Activated CD4-positive, alpha-beta T cell treated with anti-CD3 and anti-CD28 coated beads for 36 hours (primary cell): ENCODE results near the gene NPAS2. TPM values are rescaled to one million over a fixed set of nuclear protein-coding genes. Genes with fewer than 3 reads are reported as not detected.

Experiments used
- ATAC-seq: fragments of 200-7000 bp; cut with Tn5 transposase; one replicate; pipeline ENCODE4 v1.10.0; 2021; ENCODE audit warnings: mild to moderate bottlenecking, moderate library complexity
- CTCF ChIA-PET: fragments of 350-600 bp; sonication (Branson Sonifier 250); formaldehyde crosslinking; loops from one replicate; lab custom pipeline; 2021; ENCODE audit warnings: antibody characterized with exemption; lab: Charles Lee
- POLR2A ChIA-PET: fragments of 350-600 bp; sonication (Branson Sonifier 250); formaldehyde crosslinking; loops from one replicate; lab custom pipeline; 2021; ENCODE audit warnings: antibody characterized with exemption, inconsistent platforms; lab: Charles Lee
- DNase-seq: peaks from one replicate; pipeline ENCODE4 v3.0.0-alpha.2; 2020
- H3K27ac Mint-ChIP-seq: one replicate; pipeline ENCODE4 v1.8.0; 2021; ENCODE audit warnings: mixed read lengths
- H3K27me3 Mint-ChIP-seq: one replicate; pipeline ENCODE4 v1.8.0; 2021; ENCODE audit warnings: mixed read lengths
- H3K36me3 Mint-ChIP-seq: one replicate; pipeline ENCODE4 v1.8.0; 2021; ENCODE audit warnings: low read depth, mixed read lengths
- H3K4me1 Mint-ChIP-seq: one replicate; pipeline ENCODE4 v1.8.0; 2021; ENCODE audit warnings: mixed read lengths
- H3K4me3 Mint-ChIP-seq: one replicate; pipeline ENCODE4 v1.8.0; 2021; ENCODE audit warnings: mild to moderate bottlenecking, moderate library complexity, mixed read lengths
- H3K9me3 Mint-ChIP-seq: one replicate; pipeline ENCODE4 v1.8.0; 2021; ENCODE audit warnings: low read depth, mixed read lengths
- intact Hi-C, 2 experiments: fragments of 100-400 bp; cut with DNase I in 1 of 2; cut with micrococcal nuclease in 1 of 2; formaldehyde crosslinking; loops; one replicate each; pipeline versions ENCODE4 v1.14.2 to v1.15.1; 2022 to 2024; cut with DNase I, micrococcal nuclease
- total RNA-seq, 2 experiments: library from RNA; stranded (reverse); gene quantifications; one replicate each; pipeline ENCODE4 v1.2.3, GENCODE V29; 2021

Gene NPAS2
- total RNA-seq, 2 experiments from 2014 or later, result 7.7 to 12.0 TPM

GRCh38 chr2:100799686-100800085 is 20.3 kb upstream of the NPAS2 start:
- H3K9me3 Mint-ChIP-seq, result no peaks in the 10 kb centered on the region
- no peaks in the 10 kb centered on the region for H3K4me1 Mint-ChIP-seq
- CTCF ChIA-PET, result interaction anchor here (0.8 kb wide), 1 partner anchor 65 kb away, joined by 3 read pairs; no protein-coding TSS in a partner anchor
- no peak for ATAC-seq
- no peaks in the 10 kb centered on the region for H3K36me3 Mint-ChIP-seq
- H3K27ac Mint-ChIP-seq, result no peak overlapping the region
- DNase-seq, result no peak
- no peak overlapping the region for H3K4me3 Mint-ChIP-seq
- POLR2A ChIA-PET, result no interaction called here
- no peaks in the 10 kb centered on the region for H3K27me3 Mint-ChIP-seq
- intact Hi-C loops, result no loop called here

GRCh38 chr2:100800915-100801314 is 19.0 kb upstream of the NPAS2 start:
- CTCF ChIA-PET, result interaction anchor here (0.8 kb wide), 1 partner anchor 13 kb away, joined by 3 read pairs; no protein-coding TSS in a partner anchor
- no peak overlapping the region for H3K4me3 Mint-ChIP-seq
- intact Hi-C loops, result no loop called here
- DNase-seq (no peak), ATAC-seq (no peak)
- H3K9me3 Mint-ChIP-seq, result no peaks in the 10 kb centered on the region
- no peak overlapping the region for H3K27ac Mint-ChIP-seq
- no peaks in the 10 kb centered on the region for H3K4me1 Mint-ChIP-seq
- H3K36me3 Mint-ChIP-seq, result no peaks in the 10 kb centered on the region
- POLR2A ChIA-PET, result no interaction called here
- no peaks in the 10 kb centered on the region for H3K27me3 Mint-ChIP-seq

DNA sequence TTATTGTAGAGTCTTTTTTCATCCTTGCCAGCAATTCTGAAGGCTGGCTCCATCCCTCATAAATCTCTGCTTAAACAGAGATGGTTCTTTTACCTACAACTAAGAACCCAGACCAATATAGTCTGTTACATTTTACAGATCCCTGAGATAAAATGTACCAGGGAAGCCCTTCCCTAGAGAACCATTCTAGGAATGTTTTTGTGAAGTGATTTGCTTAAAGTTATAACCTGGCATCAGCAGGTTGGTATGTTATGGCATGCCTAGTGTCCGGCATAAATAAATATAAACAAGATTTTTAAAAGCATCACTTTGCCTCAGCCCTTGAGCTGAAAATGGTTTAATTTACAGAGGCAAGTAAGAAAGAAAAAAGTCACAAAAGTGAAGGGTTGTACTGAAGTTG is 18.5 kb upstream of the NPAS2 start:
- POLR2A ChIA-PET, result interaction anchor here (0.6 kb wide), 1 partner anchor 1256 kb away, joined by 3 read pairs; no protein-coding TSS in a partner anchor
- no peaks in the 10 kb centered on the region for H3K4me1 Mint-ChIP-seq
- H3K9me3 Mint-ChIP-seq, result no peaks in the 10 kb centered on the region
- CTCF ChIA-PET, result interaction anchor here (0.8 kb wide), 1 partner anchor 12 kb away, joined by 3 read pairs; no protein-coding TSS in a partner anchor
- H3K36me3 Mint-ChIP-seq, result no peaks in the 10 kb centered on the region
- no peaks in the 10 kb centered on the region for H3K27me3 Mint-ChIP-seq
- intact Hi-C loops, result no loop called here
- no peak overlapping the region for H3K27ac Mint-ChIP-seq
- DNase-seq, result no peak
- ATAC-seq, result no peak
- no peak overlapping the region for H3K4me3 Mint-ChIP-seq

DNA sequence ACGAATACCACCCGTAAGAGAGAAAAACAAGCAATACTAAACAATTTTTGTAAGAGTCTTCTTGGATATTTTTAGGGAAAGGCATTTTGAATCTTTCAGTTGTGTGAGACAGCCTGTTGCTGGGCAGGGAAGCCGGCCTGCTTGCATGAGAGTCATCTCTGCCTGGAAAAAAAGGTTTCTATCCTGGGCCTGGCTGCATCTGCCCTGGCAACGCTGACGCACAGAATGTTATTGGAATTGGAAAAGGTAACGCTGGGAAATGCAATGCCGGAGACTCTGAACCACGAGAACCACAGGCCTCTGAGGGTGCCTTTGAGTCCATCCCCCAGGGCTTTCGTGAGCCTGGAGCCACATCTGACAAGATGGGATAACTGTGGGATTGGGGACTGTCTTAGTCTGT is 17.9 kb upstream of the NPAS2 start:
- H3K27me3 Mint-ChIP-seq, result no peaks in the 10 kb centered on the region
- CTCF ChIA-PET, result no interaction called here

DNA sequence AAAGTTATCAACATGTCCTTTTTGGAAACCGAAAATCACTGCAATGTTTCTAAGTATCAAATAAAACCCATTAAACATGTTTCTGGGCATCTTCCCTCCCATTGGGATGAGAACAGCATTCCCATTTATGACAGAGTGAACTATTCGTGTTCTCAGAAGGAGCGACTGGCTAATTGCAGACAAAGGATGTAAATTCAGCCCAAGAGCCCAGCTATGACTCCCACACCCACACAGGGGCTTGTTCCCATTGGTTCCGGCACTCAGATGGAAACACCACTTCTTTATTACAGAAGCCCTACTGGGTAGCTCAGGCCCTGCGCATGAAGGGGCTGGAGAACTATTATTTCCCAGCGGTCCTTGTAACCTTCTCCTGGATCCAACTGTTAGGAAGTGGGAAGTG is 16.6 kb upstream of the NPAS2 start:
- POLR2A ChIA-PET, result no interaction called here
- H3K9me3 Mint-ChIP-seq, result no peaks in the 10 kb centered on the region
- no peak overlapping the region for H3K4me3 Mint-ChIP-seq
- intact Hi-C loops, result no loop called here
- ATAC-seq (no peak), DNase-seq (no peak)
- CTCF ChIA-PET, result no interaction called here
- no peaks in the 10 kb centered on the region for H3K36me3 Mint-ChIP-seq
- H3K27ac Mint-ChIP-seq, result no peak overlapping the region
- no peaks in the 10 kb centered on the region for H3K4me1 Mint-ChIP-seq
- no peaks in the 10 kb centered on the region for H3K27me3 Mint-ChIP-seq

More for the DNA sequence above, 17.9 kb upstream of the NPAS2 start:
- H3K9me3 Mint-ChIP-seq, result no peaks in the 10 kb centered on the region
- intact Hi-C loops, result no loop called here
- ATAC-seq (no peak), DNase-seq (no peak)
- H3K4me3 Mint-ChIP-seq, result no peak overlapping the region
- H3K27ac Mint-ChIP-seq, result no peak overlapping the region
- no peaks in the 10 kb centered on the region for H3K36me3 Mint-ChIP-seq
- no peaks in the 10 kb centered on the region for H3K4me1 Mint-ChIP-seq
- POLR2A ChIA-PET, result interaction anchor here (0.6 kb wide), 1 partner anchor 1255 kb away, joined by 3 read pairs; no protein-coding TSS in a partner anchor

- H3K36me3 Mint-ChIP-seq, result no peaks in the 10 kb centered on the region
- no peak overlapping the region for H3K4me3 Mint-ChIP-seq
- no peak for ATAC-seq
- H3K4me1 Mint-ChIP-seq, result no peaks in the 10 kb centered on the region
- ChIA-PET CTCF (interaction anchor here (0.6 to 0.7 kb wide), 2 partner anchors 65 to 201 kb away, joined by 3 read pairs; no protein-coding TSS in a partner anchor), POLR2A (no interaction called here)
- no peak for DNase-seq
- H3K9me3 Mint-ChIP-seq, result no peaks in the 10 kb centered on the region
- no peaks in the 10 kb centered on the region for H3K27me3 Mint-ChIP-seq
- H3K27ac Mint-ChIP-seq, result no peak overlapping the region
- intact Hi-C loops, result no loop called here
Observed at GRCh38 chr2:100806550-100806949, 13.4 kb upstream of the NPAS2 start.

GRCh38 chr2:100807707-100808106 is 12.2 kb upstream of the NPAS2 start:
- ATAC-seq (no peak), DNase-seq (no peak)
- no peak overlapping the region for H3K4me3 Mint-ChIP-seq
- H3K9me3 Mint-ChIP-seq, result no peaks in the 10 kb centered on the region
- ChIA-PET POLR2A (no interaction called here), CTCF (no interaction called here)
- H3K27me3 Mint-ChIP-seq, result no peaks in the 10 kb centered on the region
- no peaks in the 10 kb centered on the region for H3K36me3 Mint-ChIP-seq
- H3K4me1 Mint-ChIP-seq, result peaks cover 8% of the 10 kb centered on the region
- intact Hi-C loops, result no loop called here
- H3K27ac Mint-ChIP-seq, result no peak overlapping the region

DNA sequence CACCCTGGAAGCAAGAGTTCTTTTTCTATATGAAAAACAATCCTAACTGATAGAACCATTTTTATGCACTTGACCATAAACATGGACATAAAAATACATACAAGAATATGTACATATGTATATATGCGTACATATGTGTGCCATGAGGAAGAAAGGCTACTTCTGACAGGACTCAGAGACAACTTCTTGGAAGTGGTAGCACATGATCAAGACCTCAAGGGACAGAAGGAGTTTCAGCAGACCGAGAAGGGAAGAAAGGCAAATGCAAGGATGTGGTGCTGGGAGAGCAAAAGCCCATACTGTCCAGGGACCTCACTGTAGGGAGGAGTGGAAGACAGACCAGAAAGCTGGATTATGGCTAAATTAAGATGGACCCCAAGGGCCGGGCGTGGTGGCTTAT is 11.4 kb upstream of the NPAS2 start:
- ATAC-seq (no peak), DNase-seq (no peak)
- ChIA-PET CTCF (no interaction called here), POLR2A (no interaction called here)
- intact Hi-C loops, result no loop called here
- H3K27ac Mint-ChIP-seq, result no peak overlapping the region
- no peaks in the 10 kb centered on the region for H3K36me3 Mint-ChIP-seq
- H3K4me3 Mint-ChIP-seq, result no peak overlapping the region
- H3K4me1 Mint-ChIP-seq, result peaks cover 16% of the 10 kb centered on the region
- H3K27me3 Mint-ChIP-seq, result no peaks in the 10 kb centered on the region
- no peaks in the 10 kb centered on the region for H3K9me3 Mint-ChIP-seq

DNA sequence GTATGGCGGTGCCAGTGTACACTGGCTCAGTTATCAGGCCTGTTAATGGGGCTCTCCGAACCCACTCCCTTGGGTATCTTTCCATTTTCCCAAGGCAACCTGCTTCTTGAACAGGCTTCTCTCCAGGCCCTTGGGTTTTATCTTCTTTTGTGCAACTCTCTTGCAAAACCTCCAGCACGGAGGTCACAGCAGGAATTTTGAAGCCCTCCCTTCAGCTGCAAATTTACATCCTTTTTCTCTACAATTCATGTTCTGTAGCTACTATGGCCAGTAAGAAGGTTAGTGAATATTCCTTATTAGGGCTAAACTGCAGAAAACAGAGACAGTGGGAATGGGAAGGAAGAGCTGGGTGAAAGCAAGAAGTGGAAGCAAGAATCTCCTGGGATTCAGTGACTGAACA is 10.4 kb upstream of the NPAS2 start:
- POLR2A ChIA-PET, result no interaction called here

DNA sequence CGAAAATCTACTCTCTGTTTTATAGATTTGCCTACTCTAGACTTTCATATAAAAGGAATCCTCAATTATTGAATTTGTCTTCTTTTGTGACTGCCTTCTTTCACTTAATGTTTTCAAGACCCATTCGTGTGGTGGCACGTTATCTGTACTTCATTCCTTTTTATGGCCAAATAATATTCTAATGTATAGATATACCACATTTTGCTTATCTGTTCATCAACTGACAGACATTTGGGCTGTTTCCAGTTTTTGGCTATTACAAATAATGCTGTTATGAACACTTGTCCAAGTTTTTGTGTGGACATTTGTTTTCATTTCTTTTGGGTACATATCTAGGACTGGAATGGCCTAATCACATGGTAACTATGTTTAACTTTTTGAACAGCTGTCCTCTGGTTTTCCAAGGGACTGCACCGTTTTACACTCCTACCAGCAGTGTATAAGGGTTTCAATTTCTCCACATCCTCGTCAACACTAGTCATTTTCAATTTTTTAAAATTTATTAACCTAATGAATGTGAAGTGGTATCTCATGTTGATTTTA is 9.3 kb upstream of the NPAS2 start:
- no peak for ATAC-seq

More for the DNA sequence above, 10.4 kb upstream of the NPAS2 start:
- Mint-ChIP-seq H3K9me3 (no peaks in the 10 kb centered on the region), H3K36me3 (no peaks in the 10 kb centered on the region), H3K27ac (no peak overlapping the region), H3K27me3 (no peaks in the 10 kb centered on the region), H3K4me3 (no peak overlapping the region), H3K4me1 (peaks cover 25% of the 10 kb centered on the region)
- intact Hi-C loops, result no loop called here
- CTCF ChIA-PET, result interaction anchor here (0.6 to 1.1 kb wide), 2 partner anchors 111 to 203 kb away, joined by 3 read pairs; no protein-coding TSS in a partner anchor
- DNase-seq, result no peak
- ATAC-seq, result no peak

GRCh38 chr2:100812116-100812515 is 7.8 kb upstream of the NPAS2 start:
- ATAC-seq (peak; percentile 16), DNase-seq (peak; percentile 20)
- intact Hi-C loops, result loop anchor here (5.0 to 10.0 kb wide), 2 partner anchors 173 to 180 kb away; no protein-coding TSS in a partner anchor
- Mint-ChIP-seq H3K27ac (peak overlapping the region; percentile 59), H3K9me3 (no peaks in the 10 kb centered on the region), H3K4me3 (no peak overlapping the region), H3K4me1 (peaks cover 28% of the 10 kb centered on the region), H3K36me3 (no peaks in the 10 kb centered on the region), H3K27me3 (no peaks in the 10 kb centered on the region)
- POLR2A ChIA-PET, result interaction anchor here (0.6 kb wide), 1 partner anchor 60 kb away, joined by 4 read pairs; no protein-coding TSS in a partner anchor
- CTCF ChIA-PET, result no interaction called here

More for the DNA sequence above, 9.3 kb upstream of the NPAS2 start:
- DNase-seq, result no peak
- CTCF ChIA-PET, result no interaction called here
- no peak overlapping the region for H3K27ac Mint-ChIP-seq
- intact Hi-C loops, result loop anchor here (5.0 to 10.0 kb wide), 2 partner anchors 174 to 178 kb away; no protein-coding TSS in a partner anchor
- H3K36me3 Mint-ChIP-seq, result no peaks in the 10 kb centered on the region
- H3K4me3 Mint-ChIP-seq, result no peak overlapping the region
- POLR2A ChIA-PET, result no interaction called here
- H3K27me3 Mint-ChIP-seq, result no peaks in the 10 kb centered on the region
- H3K9me3 Mint-ChIP-seq, result no peaks in the 10 kb centered on the region
- peaks cover 28% of the 10 kb centered on the region for H3K4me1 Mint-ChIP-seq

DNA sequence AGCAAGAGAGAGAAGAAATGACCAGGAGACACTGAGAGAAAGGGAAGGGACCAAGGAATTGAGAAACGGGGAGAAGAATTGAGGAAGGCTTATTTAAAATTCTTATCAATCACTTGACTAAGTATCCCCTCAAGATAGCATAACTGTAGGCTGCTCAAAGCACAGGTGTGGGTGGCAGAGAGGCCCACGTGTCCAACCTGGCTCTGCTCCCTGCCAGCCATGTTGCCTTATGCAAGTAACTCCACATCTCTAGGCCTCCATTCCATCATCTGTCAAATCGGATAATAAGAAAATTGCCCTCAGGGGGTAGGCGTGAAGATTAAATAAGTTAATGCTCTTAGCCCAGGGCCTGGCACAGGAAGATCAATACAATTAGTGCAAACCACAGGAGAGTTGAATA is 7.4 kb upstream of the NPAS2 start:
- intact Hi-C loops, result loop anchor here (5.0 to 10.0 kb wide), 2 partner anchors 172 to 180 kb away; no protein-coding TSS in a partner anchor
- ATAC-seq (no peak), DNase-seq (no peak)
- Mint-ChIP-seq H3K36me3 (no peaks in the 10 kb centered on the region), H3K9me3 (no peaks in the 10 kb centered on the region), H3K4me3 (no peak overlapping the region), H3K27ac (peak overlapping the region; percentile 59), H3K4me1 (peaks cover 28% of the 10 kb centered on the region), H3K27me3 (peaks cover 2% of the 10 kb centered on the region)
- CTCF ChIA-PET, result no interaction called here
- POLR2A ChIA-PET, result interaction anchor here (0.6 kb wide), 1 partner anchor 60 kb away, joined by 4 read pairs; no protein-coding TSS in a partner anchor
